Measurements from ENCODE around the gene NUDT21.

DNA sequence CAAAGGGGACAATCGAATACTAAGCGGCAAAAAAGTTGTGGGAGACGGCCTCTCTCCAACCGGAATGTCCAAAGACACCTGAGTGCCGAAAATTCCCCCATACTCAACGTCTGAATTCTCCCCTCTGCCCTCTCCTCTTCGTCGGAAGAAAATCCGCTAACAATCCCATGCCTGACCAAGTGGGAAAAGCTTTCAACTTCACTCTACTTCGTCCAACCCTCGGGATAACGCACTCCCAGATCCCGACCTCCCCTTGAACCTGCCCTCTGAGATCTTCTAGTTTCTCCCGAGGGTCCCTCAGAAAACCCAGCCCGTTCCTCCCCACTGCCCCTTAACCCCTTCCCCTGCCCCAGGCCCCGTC, 26.7 kb downstream of the NUDT21 start:
- TF ChIP-seq CTCF (IDR thresholded peaks at IDR 0.05 in 4 of 5, conservative IDR thresholded peaks at IDR 0.05 in 1 of 5) (no peak), POLR2A (IDR thresholded peaks at IDR 0.05) (no peak)

All from gastrocnemius medialis (tissue), 4 donors.